Kidney epithelial cell (primary cell): ENCODE results near the gene TEX264. TPM values are rescaled to one million over a fixed set of nuclear protein-coding genes. Genes with fewer than 3 reads are reported as not detected.

Experiments
- DNase-seq: peaks from one replicate; pipeline ENCODE4 v3.0.0-alpha.2; 2010; ENCODE audit warnings: low read depth
- H3K27me3 ChIP-seq: 2 replicates; pipeline ENCODE4 v1.6.0; 2011; ENCODE audit warnings: low read length; ENCODE audit not compliant: control insufficient read depth, insufficient read depth
- H3K36me3 ChIP-seq: 2 replicates; pipeline ENCODE4 v1.5.1; 2011; ENCODE audit warnings: low read length; ENCODE audit not compliant: control insufficient read depth, insufficient read depth
- H3K4me3 ChIP-seq: 2 replicates; pipeline ENCODE4 v1.5.1; 2011; ENCODE audit warnings: low read depth, mild to moderate bottlenecking, control low read depth, low read length
- CTCF ChIP-seq: IDR thresholded peaks from 2 replicates; pipeline ENCODE4 v1.5.1; 2011; ENCODE audit warnings: mild to moderate bottlenecking, moderate library complexity, low read length, control low read depth, inconsistent platforms; ENCODE audit not compliant: insufficient read depth, poor library complexity, severe bottlenecking
- total RNA-seq: library from RNA; depleted of rRNA; stranded (reverse); fragments of >200 nt; gene quantifications from 2 replicates; pipeline ENCODE4 v1.2.3, GENCODE V29; 2015

Gene TEX264
- total RNA-seq = 75.7 and 78.1 TPM in 2 replicates

- no peak for DNase-seq
- Histone ChIP-seq H3K4me3 (peak within 1 kb of the TSS; percentile 72), H3K36me3 (no peaks in the 10 kb centered on the region), H3K27me3 (no peaks in the 10 kb centered on the region)
- TF ChIP-seq CTCF = no peak
These were observed at the start of gene TEX264 for GRCh38 chr3:51670823-51671733. Gene TEX264 (plus strand): TSS chr3:51671252. CDS start chr3:51674305, 3,053 bp downstream.

GRCh38 chr3:51622413-51622812 lies 48.6 kb upstream of the TEX264 start:
- DNase-seq = no peak
- Histone ChIP-seq H3K36me3 (no peaks in the 10 kb centered on the region), H3K27me3 (no peaks in the 10 kb centered on the region), H3K4me3 (no peak overlapping the region)
- TF ChIP-seq CTCF = no peak

- no peak for DNase-seq
- Histone ChIP-seq H3K36me3 (no peaks in the 10 kb centered on the region), H3K27me3 (no peaks in the 10 kb centered on the region), H3K4me3 (no peak overlapping the region)
- no peak for TF ChIP-seq CTCF
These were observed 48.2 kb upstream of the TEX264 start for GRCh38 chr3:51622868-51623267.

GRCh38 chr3:51630513-51630912 lies 40.5 kb upstream of the TEX264 start:
- H3K4me3 ChIP-seq = no peak overlapping the region
- no peak for TF ChIP-seq CTCF
- H3K27me3 ChIP-seq = no peaks in the 10 kb centered on the region
- no peak for DNase-seq
- no peaks in the 10 kb centered on the region for H3K36me3 ChIP-seq

GRCh38 chr3:51637144-51637940 lies 33.7 kb upstream of the TEX264 start:
- DNase-seq = no peak
- no peak overlapping the region for H3K4me3 ChIP-seq
- H3K36me3 ChIP-seq = peaks cover 1% of the 10 kb centered on the region
- H3K27me3 ChIP-seq = no peaks in the 10 kb centered on the region
- no peak for TF ChIP-seq CTCF
